ENCODE data around the gene PLEKHJ1.
"Not testable (repeated sequence)": the region's sequence is repeated elsewhere in the genome, so short reads cannot be mapped to it uniquely, and the experiment has no call there.

- TF ChIP-seq CTCF (IDR thresholded peaks at IDR 0.05); RELA (CRISPR knock-in tag; IDR thresholded peaks at IDR 0.05; ENCODE audit: borderline replicate concordance); ATF3 (CRISPR knock-in tag; conservative IDR thresholded peaks at IDR 0.05); ZNF423 (CRISPR knock-in tag; IDR thresholded peaks at IDR 0.05); PREB (CRISPR knock-in tag; IDR thresholded peaks at IDR 0.05; ENCODE audit: borderline replicate concordance); JUN (CRISPR knock-in tag; IDR thresholded peaks at IDR 0.05); ARID4B (CRISPR knock-in tag; IDR thresholded peaks at IDR 0.05; ENCODE audit: borderline replicate concordance); FOXJ3 (CRISPR knock-in tag; IDR thresholded peaks at IDR 0.05; ENCODE audit: borderline replicate concordance); E2F1 (CRISPR knock-in tag; IDR thresholded peaks at IDR 0.05); JAZF1 (CRISPR knock-in tag; IDR thresholded peaks at IDR 0.05); ELF4 (CRISPR knock-in tag; IDR thresholded peaks at IDR 0.05; ENCODE audit: low read depth); MAX (CRISPR knock-in tag; IDR thresholded peaks at IDR 0.05): not testable (repeated sequence)
Observed at GRCh38 chr19:2281265-2282061, 45.3 kb upstream of the PLEKHJ1 start.

All from WTC11 (cell line).